ENCODE data around the gene PRRT4.

Gene PRRT4

GRCh38 chr7:128304212-128304611, 57.3 kb downstream of the PRRT4 start:
- H3K36me3 ChIP-seq (replicated peaks in 1 of 2; ENCODE audit: control insufficient read depth in 2 of 2, insufficient read depth in 2 of 2, low read length in 2 of 2), result peaks cover 26 to 66% of the 10 kb centered on the region in 2 donors
- H4K91ac ChIP-seq (ENCODE audit: low read depth, low read length, poor library complexity), result no peak overlapping the region
- no peak overlapping the region for H3K4ac ChIP-seq (ENCODE audit: low read length)
- WGBS, 2 donors (ENCODE audit: extremely low coverage in 2 of 2, insufficient read length in 2 of 2, insufficient replicate concordance in 1 of 2), result no CpG with 5 or more reads among the region's 1 CpG
- H3K4me1 ChIP-seq (ENCODE audit: control insufficient read depth in 2 of 2, insufficient read depth in 1 of 2, low read depth in 1 of 2, low read length in 2 of 2), result peaks cover 0 to under 1% of the 10 kb centered on the region in 2 donors
- H3K18ac ChIP-seq (ENCODE audit: low read length), result no peak overlapping the region
- H2BK12ac ChIP-seq (ENCODE audit: low read length), result no peak overlapping the region
- no peak overlapping the region for H3K4me2 ChIP-seq (ENCODE audit: insufficient read depth, low read length, poor library complexity, severe bottlenecking)
- no peak overlapping the region for H4K8ac ChIP-seq (ENCODE audit: low read depth, low read length)
- no peak overlapping the region for H2BK5ac ChIP-seq (ENCODE audit: low read length)
- H2AK5ac ChIP-seq (ENCODE audit: low read depth, low read length), result no peak overlapping the region
- no peak overlapping the region for H2AFZ ChIP-seq (ENCODE audit: low read length)
- H2BK15ac ChIP-seq (ENCODE audit: low read length), result no peak overlapping the region
- no peak overlapping the region for H3K14ac ChIP-seq (ENCODE audit: low read length)
- no peak overlapping the region for H3K4me3 ChIP-seq (ENCODE audit: low read length in 2 of 2)
- no peak overlapping the region for H3K27ac ChIP-seq (replicated peaks; ENCODE audit: low read length)
- H3K27me3 ChIP-seq (ENCODE audit: control insufficient read depth in 3 of 3, insufficient read depth in 3 of 3, low read depth in 1 of 3, low read length in 3 of 3), result no peaks in the 10 kb centered on the region
- no peaks in the 10 kb centered on the region for H3K79me1 ChIP-seq (ENCODE audit: low read depth, low read length)
- H3K9ac ChIP-seq (ENCODE audit: low read depth, low read length, poor library complexity), result no peak overlapping the region
- no peak overlapping the region for H3K23ac ChIP-seq (ENCODE audit: low read depth, low read length, poor library complexity)
- H2BK120ac ChIP-seq (ENCODE audit: low read depth, low read length), result no peak overlapping the region
- DNase-seq (ENCODE audit: low spot score), result no peak
- H3K9me3 ChIP-seq (replicated peaks in 1 of 2; ENCODE audit: control insufficient read depth in 2 of 2, insufficient read depth in 1 of 2, low read depth in 1 of 2, low read length in 2 of 2), result no peaks in the 10 kb centered on the region

DNA sequence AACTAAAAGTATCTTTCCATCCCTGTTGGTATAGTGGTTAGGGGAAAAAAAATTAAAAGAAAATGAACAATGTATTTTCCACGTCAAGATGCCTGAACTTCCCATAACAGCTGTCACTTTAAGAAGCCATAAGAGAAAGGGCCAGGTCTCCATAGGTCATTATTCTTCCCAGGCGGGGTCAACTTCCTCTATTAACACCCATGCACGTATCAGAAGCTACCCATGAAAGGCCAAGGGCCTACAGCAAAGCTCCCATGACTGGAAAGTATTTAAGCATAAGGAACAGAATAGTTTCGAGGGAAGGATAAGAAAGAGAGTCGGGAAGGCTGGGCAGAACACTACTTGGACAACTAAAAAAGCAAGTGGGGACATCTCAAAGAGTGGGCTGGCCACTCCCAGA, 57.8 kb downstream of the PRRT4 start:
- Histone ChIP-seq H3K4ac (ENCODE audit: low read length) (no peak overlapping the region), H2AK5ac (ENCODE audit: low read depth, low read length) (no peak overlapping the region), H2BK12ac (ENCODE audit: low read length) (no peak overlapping the region), H4K8ac (ENCODE audit: low read depth, low read length) (no peak overlapping the region), H3K9me3 (replicated peaks in 1 of 2; ENCODE audit: control insufficient read depth in 2 of 2, insufficient read depth in 1 of 2, low read depth in 1 of 2, low read length in 2 of 2) (no peaks in the 10 kb centered on the region), H3K4me2 (ENCODE audit: insufficient read depth, low read length, poor library complexity, severe bottlenecking) (no peak overlapping the region), H3K23ac (ENCODE audit: low read depth, low read length, poor library complexity) (no peak overlapping the region), H3K9ac (ENCODE audit: low read depth, low read length, poor library complexity) (no peak overlapping the region), H3K4me1 (ENCODE audit: control insufficient read depth in 2 of 2, insufficient read depth in 1 of 2, low read depth in 1 of 2, low read length in 2 of 2) (peaks cover 3 to 4% of the 10 kb centered on the region in 2 donors), H2AFZ (ENCODE audit: low read length) (no peak overlapping the region), H3K27me3 (ENCODE audit: control insufficient read depth in 3 of 3, insufficient read depth in 3 of 3, low read depth in 1 of 3, low read length in 3 of 3) (no peaks in the 10 kb centered on the region), H2BK120ac (ENCODE audit: low read depth, low read length) (no peak overlapping the region), H3K27ac (replicated peaks; ENCODE audit: low read length) (no peak overlapping the region), H2BK15ac (ENCODE audit: low read length) (no peak overlapping the region), H3K36me3 (replicated peaks in 1 of 2; ENCODE audit: control insufficient read depth in 2 of 2, insufficient read depth in 2 of 2, low read length in 2 of 2) (peaks cover 26 to 62% of the 10 kb centered on the region in 2 donors), H3K79me1 (ENCODE audit: low read depth, low read length) (no peaks in the 10 kb centered on the region), H3K18ac (ENCODE audit: low read length) (no peak overlapping the region), H3K4me3 (ENCODE audit: low read length in 2 of 2) (no peak overlapping the region), H4K91ac (ENCODE audit: low read depth, low read length, poor library complexity) (no peak overlapping the region), H2BK5ac (ENCODE audit: low read length) (no peak overlapping the region), H3K14ac (ENCODE audit: low read length) (no peak overlapping the region)
- DNase-seq (ENCODE audit: low spot score), result no peak
- no CpG with 5 or more reads among the region's 5 CpGs for WGBS, 2 donors (ENCODE audit: extremely low coverage in 2 of 2, insufficient read length in 2 of 2, insufficient replicate concordance in 1 of 2)

DNA sequence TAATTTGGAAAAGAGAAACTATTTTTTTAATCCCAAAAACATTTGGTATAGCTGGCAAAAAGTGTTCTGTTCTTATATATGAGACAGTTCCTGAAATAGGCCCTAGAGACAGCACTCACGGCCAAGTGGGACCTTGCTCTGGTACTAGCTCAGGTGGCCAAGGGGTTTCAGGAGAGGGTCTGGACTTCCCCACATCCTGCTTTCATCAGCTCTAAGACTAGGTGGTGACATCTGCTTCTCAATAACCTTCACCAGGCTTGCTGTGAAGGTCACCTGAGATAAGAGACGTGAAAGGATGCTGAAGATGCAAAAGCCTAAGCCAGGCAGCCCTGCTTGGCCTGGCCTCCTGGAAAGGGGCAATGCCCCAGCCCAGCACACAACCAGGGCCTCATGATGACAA, 58.4 kb downstream of the PRRT4 start:
- no peak overlapping the region for H3K9ac ChIP-seq (ENCODE audit: low read depth, low read length, poor library complexity)
- no peak overlapping the region for H2AFZ ChIP-seq (ENCODE audit: low read length)
- no peak overlapping the region for H3K18ac ChIP-seq (ENCODE audit: low read length)
- no peak overlapping the region for H2BK15ac ChIP-seq (ENCODE audit: low read length)
- H4K91ac ChIP-seq (ENCODE audit: low read depth, low read length, poor library complexity), result no peak overlapping the region
- H3K4me3 ChIP-seq (ENCODE audit: low read length in 2 of 2), result peak overlapping the region in 1 of 2 donors; percentile 36
- H2AK5ac ChIP-seq (ENCODE audit: low read depth, low read length), result no peak overlapping the region
- H3K14ac ChIP-seq (ENCODE audit: low read length), result no peak overlapping the region
- no peak for DNase-seq (ENCODE audit: low spot score)
- H3K27me3 ChIP-seq (ENCODE audit: control insufficient read depth in 3 of 3, insufficient read depth in 3 of 3, low read depth in 1 of 3, low read length in 3 of 3), result no peaks in the 10 kb centered on the region
- no CpG with 5 or more reads among the region's 2 CpGs for WGBS, 2 donors (ENCODE audit: extremely low coverage in 2 of 2, insufficient read length in 2 of 2, insufficient replicate concordance in 1 of 2)
- no peak overlapping the region for H4K8ac ChIP-seq (ENCODE audit: low read depth, low read length)
- no peak overlapping the region for H2BK12ac ChIP-seq (ENCODE audit: low read length)
- no peak overlapping the region for H3K4ac ChIP-seq (ENCODE audit: low read length)
- H3K36me3 ChIP-seq (replicated peaks in 1 of 2; ENCODE audit: control insufficient read depth in 2 of 2, insufficient read depth in 2 of 2, low read length in 2 of 2), result peaks cover 24 to 57% of the 10 kb centered on the region in 2 donors
- no peak overlapping the region for H3K23ac ChIP-seq (ENCODE audit: low read depth, low read length, poor library complexity)
- peaks cover 3 to 4% of the 10 kb centered on the region in 2 donors for H3K4me1 ChIP-seq (ENCODE audit: control insufficient read depth in 2 of 2, insufficient read depth in 1 of 2, low read depth in 1 of 2, low read length in 2 of 2)
- H3K9me3 ChIP-seq (replicated peaks in 1 of 2; ENCODE audit: control insufficient read depth in 2 of 2, insufficient read depth in 1 of 2, low read depth in 1 of 2, low read length in 2 of 2), result no peaks in the 10 kb centered on the region
- H2BK120ac ChIP-seq (ENCODE audit: low read depth, low read length), result no peak overlapping the region
- no peak overlapping the region for H3K27ac ChIP-seq (replicated peaks; ENCODE audit: low read length)
- H2BK5ac ChIP-seq (ENCODE audit: low read length), result no peak overlapping the region
- no peak overlapping the region for H3K4me2 ChIP-seq (ENCODE audit: insufficient read depth, low read length, poor library complexity, severe bottlenecking)
- H3K79me1 ChIP-seq (ENCODE audit: low read depth, low read length), result no peaks in the 10 kb centered on the region

DNA sequence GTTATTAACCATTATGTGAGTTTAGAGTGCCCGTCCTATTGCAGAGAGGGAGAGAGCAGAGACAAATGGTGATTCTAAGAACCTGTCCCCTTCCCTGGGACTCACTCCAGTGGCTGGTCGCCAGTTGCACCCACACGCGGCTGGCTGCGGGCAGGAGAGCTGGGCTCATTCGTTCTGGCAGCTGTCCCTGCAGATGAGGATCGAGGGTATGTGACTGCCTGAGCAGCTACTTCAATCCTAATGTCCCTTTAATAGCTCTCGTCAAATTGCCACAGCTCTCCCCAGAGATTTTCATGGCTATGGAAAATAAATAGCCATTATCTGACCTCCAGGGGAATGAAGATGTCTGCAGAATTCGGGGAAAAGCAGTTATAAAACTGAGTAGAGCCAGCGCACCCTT, 59.4 kb downstream of the PRRT4 start:
- Histone ChIP-seq H2AK5ac (ENCODE audit: low read depth, low read length) (no peak overlapping the region), H3K79me1 (ENCODE audit: low read depth, low read length) (no peaks in the 10 kb centered on the region), H4K91ac (ENCODE audit: low read depth, low read length, poor library complexity) (no peak overlapping the region), H2BK5ac (ENCODE audit: low read length) (no peak overlapping the region), H3K9ac (ENCODE audit: low read depth, low read length, poor library complexity) (no peak overlapping the region), H3K4ac (ENCODE audit: low read length) (no peak overlapping the region), H4K8ac (ENCODE audit: low read depth, low read length) (no peak overlapping the region), H3K27ac (replicated peaks; ENCODE audit: low read length) (no peak overlapping the region), H3K18ac (ENCODE audit: low read length) (no peak overlapping the region), H2BK120ac (ENCODE audit: low read depth, low read length) (no peak overlapping the region), H3K4me1 (ENCODE audit: control insufficient read depth in 2 of 2, insufficient read depth in 1 of 2, low read depth in 1 of 2, low read length in 2 of 2) (peaks cover 3 to 4% of the 10 kb centered on the region in 2 donors), H3K9me3 (replicated peaks in 1 of 2; ENCODE audit: control insufficient read depth in 2 of 2, insufficient read depth in 1 of 2, low read depth in 1 of 2, low read length in 2 of 2) (no peaks in the 10 kb centered on the region), H3K23ac (ENCODE audit: low read depth, low read length, poor library complexity) (no peak overlapping the region), H3K14ac (ENCODE audit: low read length) (no peak overlapping the region), H2AFZ (ENCODE audit: low read length) (no peak overlapping the region), H2BK12ac (ENCODE audit: low read length) (no peak overlapping the region), H3K36me3 (replicated peaks in 1 of 2; ENCODE audit: control insufficient read depth in 2 of 2, insufficient read depth in 2 of 2, low read length in 2 of 2) (peaks cover 21 to 47% of the 10 kb centered on the region in 2 donors), H3K4me2 (ENCODE audit: insufficient read depth, low read length, poor library complexity, severe bottlenecking) (no peak overlapping the region), H2BK15ac (ENCODE audit: low read length) (no peak overlapping the region), H3K27me3 (ENCODE audit: control insufficient read depth in 3 of 3, insufficient read depth in 3 of 3, low read depth in 1 of 3, low read length in 3 of 3) (no peaks in the 10 kb centered on the region), H3K4me3 (ENCODE audit: low read length in 2 of 2) (no peak overlapping the region)
- no peak for DNase-seq (ENCODE audit: low spot score)
- WGBS, 2 donors (ENCODE audit: extremely low coverage in 2 of 2, insufficient read length in 2 of 2, insufficient replicate concordance in 1 of 2), result no CpG with 5 or more reads among the region's 10 CpGs

All from neuronal stem cell (in vitro differentiated cells).